ENCODE measurements around the gene KIAA1210.

The KIAA1210 gene

DNA sequence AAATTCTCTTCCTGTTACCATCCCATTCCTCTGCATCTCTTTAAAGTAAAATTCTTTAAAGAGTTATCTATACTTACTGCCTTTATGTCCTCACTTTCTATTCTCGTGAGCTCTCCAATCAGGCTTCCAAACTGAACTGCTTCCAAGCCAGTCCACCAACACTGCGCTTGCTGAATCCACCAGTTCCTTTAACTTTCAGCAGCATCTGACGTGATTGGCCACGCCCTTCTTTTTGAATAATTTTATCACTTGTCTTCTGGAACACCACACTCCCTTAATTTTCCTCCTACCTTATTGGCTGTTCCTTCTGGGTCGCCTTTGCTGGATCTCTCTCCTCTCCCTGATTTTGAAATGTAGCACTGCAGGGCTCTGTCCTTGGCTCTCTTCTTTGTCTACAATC lies at the start of gene KIAA1210:
Gene KIAA1210 (minus strand): TSS at position 163 of the 400 bp plus-strand sequence. CDS start 4,170 bp downstream, outside the sequence.
- DNase-seq (ENCODE audit: low spot score) = no peak

DNA sequence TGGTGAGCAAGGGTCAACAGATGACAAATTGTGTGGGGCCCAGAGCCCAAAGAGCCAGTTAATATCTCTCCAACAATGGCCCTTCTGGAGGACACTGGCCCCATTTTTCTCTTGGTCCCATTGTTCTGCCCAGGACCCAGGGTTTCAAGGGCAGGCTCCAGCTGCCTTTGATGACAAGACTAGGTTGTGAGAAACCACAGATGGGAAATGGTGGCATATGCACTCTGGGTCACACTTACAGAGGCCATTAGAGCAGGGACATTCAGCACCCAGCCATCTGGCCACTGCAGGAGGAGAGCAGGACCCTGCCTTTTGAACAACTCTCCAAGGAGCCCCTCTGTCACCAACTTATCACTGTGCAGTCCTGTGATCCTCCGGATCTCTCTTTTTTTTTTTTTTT lies 49.7 kb upstream of the KIAA1210 start:
- no peak for DNase-seq (ENCODE audit: low spot score)

DNA sequence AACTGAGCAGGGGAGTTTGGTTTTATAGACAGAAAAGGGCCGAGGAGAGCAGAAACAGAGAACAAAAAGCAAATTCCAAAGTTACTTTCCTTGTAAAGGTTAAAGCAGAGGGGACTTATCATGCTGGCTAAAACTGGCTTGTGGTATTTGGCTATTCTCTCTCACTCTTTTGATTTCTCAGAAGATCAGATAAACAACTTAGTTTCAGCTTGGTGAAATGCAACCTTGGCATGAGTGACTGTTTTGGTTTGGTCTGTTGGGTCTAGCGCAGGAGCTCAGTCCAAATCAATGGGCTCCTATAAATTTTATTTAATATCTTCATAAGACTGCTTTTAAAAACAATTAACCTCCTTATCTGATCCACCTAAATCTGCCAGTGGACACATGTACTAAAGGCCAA lies 47.3 kb upstream of the KIAA1210 start:
- DNase-seq (ENCODE audit: low spot score) = no peak

DNA sequence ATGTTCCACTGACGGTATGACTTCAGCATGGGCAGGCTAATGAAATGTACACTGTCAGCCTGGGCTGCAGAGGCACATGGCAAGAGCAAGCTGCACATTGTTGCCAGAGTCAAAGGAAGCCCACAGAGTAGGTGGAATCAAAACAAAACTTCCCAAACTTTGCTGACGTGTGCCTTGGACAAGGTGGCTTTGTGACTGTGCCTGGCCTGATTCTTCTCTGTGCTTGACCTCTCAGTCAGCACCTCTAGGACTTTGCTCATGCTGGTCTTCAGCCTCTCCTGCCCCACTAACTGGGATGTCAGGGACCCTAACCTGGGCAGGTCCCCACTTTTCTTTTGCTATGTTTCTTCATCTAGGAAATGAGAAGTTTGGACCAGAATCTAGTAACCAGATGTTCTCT lies 40.5 kb upstream of the KIAA1210 start:
- no peak for DNase-seq (ENCODE audit: low spot score)

DNA sequence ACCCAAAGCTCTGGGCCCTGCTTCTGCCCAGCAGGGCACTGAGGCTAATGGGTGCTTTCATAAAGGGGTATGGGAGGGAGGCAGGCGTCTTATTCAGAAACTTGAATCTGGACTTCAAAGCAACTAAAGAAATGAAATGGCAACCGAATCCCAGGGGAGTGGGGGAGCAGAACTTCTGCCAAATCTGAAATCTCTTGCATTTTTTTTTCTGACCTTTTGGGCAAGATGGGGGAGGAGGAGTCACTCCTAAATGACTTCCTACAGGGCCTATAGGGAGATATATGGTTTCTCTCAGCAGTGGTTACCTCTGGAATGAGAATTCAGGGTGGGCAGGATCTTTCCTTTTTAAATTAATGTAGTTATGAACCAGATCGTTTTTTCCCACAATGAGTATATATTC lies 30.6 kb upstream of the KIAA1210 start:
- no peak for DNase-seq (ENCODE audit: low spot score)

DNA sequence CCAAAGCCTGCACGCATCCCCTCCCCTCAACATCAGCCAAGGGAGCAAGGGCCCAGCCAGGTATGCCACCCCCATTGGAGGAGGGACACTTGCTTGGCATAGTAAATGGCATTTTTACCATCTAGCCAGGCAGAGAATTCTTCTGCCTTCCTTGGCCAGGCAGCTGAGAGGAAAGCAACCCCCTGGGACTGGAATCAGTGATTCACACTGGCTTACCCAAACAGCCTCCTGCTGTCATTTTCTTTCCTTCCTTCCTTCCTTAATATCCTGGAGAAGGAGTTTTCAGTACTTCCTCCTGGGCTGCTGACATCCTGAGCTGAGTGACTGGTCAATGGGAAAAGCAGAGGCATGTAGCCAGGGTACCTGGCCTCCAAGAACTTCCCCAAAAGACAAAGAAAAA lies 28.6 kb upstream of the KIAA1210 start:
- no peak for DNase-seq (ENCODE audit: low spot score)

DNA sequence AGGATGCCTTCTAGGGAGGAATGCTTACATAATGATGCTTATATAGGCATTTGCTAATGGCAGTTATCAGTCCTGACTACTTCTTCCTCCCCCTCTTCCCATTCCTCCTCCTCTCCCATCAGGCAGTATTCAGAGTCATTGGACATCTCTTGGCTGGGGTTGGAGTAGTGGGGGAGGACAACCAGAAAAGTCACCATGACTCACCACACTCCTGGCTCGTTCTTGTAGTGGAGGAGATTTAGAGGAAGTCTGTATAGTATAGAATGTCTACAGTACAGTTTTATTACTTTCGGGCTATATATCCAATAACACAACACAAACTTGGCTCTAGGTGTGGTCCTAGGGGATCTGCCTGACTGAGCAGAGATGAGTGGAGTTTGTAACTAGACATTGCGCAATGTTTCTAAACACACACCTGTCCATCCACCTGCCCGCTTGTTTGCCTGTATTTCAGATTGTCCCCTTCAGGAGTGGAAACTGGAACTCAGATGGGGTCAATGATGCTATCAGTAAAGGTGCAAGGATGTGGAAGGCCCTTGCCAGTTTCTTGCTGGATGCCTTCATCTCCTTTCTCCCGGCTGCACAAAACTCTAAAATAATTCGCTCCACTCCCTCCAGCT lies 27.9 kb upstream of the KIAA1210 start:
- DNase-seq (ENCODE audit: low spot score) = no peak

DNA sequence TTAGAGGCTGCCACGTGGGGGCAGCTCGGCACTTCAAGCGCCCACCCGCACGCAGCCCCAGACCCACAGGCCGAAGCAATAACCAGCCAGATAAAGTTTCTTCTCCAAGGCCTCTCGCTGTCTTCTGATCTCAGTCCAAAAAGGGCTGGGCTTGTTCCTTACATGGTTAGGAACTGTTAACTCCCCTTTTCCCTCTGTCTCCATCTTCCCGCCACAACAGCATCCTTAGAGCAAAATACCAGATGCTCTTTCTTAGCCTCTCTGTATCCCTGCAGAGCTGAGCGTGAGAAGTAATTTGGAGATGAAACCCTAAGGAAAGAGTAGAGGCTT lies 23.4 kb upstream of the KIAA1210 start:
- no peak for DNase-seq (ENCODE audit: low spot score)

DNA sequence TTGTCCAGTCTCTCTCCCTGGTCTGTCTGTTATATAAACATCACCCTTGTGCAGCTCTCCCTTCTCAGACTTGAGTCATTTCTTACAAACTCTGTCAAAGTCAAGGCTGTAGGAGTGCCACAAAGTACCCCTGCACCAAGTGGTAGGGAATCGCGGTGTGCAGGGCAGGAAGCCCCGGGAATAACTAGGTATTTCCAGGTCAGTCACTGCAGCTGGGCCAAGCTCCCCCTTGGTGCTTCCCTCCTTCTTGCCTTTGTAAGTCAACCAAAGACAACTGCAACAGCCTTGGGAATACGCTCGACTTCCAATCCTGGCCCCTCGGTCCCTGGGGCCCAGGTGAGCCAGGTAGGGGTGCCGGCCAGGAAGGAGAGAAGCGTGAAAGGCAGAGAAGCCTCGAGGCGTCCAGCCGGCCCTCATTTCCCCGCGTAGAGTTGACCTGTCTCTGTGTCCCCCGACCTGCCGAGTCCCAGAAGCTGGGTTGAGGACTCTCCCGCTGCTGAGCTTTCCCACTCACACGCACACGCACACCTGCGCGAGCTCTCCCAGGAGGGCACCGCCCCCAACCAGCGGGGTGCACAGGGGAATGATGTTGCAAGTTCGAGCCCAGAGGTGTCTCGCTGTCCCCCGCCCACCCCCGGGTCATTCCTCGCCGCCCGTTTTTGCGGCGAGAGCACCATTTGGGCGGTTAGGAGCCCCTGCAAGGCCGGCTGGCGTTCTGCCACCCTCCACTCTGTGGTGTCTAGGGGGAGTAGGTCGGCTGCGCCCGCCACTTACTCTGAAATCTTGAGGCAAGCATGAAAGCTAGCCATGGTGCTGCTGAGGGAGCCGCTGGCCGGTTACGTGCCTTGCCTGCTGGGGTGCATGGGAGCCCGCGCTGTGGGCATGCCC lies 22.8 kb upstream of the KIAA1210 start:
- DNase-seq (ENCODE audit: low spot score) = no peak

DNA sequence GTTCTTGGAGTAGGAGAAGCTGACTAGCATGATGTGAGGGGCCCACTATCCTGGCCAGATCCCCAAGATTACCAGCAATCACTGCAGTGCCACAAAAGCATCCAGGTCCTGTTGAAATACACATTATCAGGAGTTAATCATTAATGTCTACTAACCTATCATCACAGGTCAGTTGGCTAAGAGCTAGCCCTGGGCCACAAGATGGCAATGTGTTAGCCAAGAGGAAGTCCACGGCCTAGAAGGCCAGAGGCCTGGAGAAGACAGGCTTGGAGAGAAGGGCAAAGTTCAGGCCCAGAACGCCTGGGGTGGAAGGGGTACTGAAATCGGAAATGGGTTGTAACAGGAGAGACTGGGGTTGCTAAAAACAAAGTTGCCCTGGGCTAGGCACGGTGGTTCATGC lies 19.9 kb upstream of the KIAA1210 start:
- no peak for DNase-seq (ENCODE audit: low spot score)

DNA sequence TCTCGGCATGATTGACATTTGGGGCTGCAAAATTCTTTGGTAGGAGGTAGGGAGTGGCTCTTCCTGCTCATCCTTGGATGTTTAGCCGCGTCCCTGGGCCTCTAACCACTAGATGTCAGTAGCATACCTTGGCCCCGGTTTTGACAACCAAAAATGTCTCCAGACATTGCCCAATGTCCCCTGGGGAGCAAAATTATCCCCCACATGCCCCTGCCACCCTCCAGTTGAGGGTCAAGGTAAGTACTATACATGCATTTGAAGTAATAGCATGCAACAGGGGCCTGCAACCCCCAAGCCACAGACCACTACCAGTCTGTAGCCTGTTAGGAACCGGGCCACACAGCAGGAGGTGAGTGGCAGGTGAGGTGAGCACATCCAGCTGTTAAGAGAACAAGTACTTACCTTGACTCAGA lies 17.6 kb upstream of the KIAA1210 start:
- no peak for DNase-seq (ENCODE audit: low spot score)

DNA sequence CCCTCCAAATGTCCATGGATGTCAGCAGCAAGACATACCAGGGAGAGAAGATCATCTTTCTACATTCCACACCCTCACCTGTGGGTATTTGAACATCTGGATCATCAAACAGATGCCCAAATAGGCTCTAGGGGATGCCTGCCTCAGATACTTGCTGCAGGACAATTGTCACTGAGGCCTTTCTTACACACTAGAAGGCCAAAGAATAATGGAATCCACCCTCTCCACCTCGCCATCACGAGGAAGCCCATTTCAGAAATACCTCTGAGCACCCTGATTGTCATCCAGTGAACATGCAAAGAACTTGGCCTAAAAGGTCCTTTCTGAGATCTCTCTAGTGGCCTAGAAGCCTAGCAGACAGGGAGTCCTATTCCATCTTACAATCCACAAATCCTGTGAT lies 6.9 kb upstream of the KIAA1210 start:
- DNase-seq (ENCODE audit: low spot score) = no peak

DNA sequence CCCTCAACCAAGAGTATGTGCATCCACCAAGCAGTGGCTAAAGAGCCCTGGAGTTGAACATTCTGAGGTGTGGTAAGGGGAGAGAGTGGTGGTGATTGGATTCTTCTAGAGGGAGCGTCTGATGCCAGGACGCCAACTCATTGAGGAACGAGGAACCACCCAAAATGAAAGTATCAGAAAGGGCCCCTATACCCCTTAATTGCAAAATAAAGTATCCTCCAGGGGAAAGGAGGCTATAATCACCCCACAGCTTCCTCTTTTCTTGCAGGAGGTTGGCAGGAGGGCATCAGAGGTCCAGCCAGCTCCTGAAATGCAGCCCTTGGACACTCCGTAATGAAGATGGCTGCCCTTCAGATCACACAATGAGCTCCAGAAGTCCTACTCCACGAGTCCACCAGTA lies 5.3 kb upstream of the KIAA1210 start:
- no peak for DNase-seq (ENCODE audit: low spot score)

DNA sequence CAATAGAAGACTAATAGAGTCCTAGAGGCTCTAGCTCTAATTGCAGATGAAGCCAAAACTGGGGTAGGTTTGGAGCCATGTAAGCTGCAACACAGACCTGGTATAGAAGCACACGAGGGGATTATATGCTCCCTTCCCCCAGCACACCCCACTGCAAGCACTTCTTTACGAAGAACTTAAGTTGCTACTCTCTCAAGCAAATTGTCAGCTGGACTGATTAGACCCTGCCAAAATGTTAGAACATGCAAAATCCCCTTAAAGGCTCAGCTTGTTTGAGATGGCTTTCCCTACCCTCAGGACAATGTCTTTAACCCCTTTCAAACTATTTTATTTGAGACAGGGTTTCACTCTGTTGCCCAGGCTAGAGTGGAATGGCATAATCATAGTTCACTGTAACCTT lies 4.7 kb upstream of the KIAA1210 start:
- DNase-seq (ENCODE audit: low spot score) = no peak

DNA sequence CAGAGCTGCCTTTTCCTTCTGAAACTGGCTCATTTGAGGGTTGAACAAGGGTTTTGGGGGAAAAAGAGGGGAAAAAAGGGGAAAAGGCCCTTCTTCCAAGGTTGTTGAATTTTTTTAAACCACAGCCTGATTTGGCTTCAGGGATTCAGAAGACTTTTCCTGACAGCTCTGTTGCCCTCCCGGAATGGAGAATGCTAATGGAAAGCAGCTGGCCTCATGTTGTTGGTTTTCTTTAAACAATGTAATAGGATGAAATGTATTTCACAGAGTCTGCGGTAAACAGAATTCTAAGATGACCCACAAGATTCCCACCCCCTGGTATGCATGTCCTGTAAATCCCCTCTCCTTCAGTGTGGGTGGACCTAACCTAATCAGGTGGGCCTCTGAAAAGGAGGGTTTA lies 3.3 kb upstream of the KIAA1210 start:
- DNase-seq (ENCODE audit: low spot score) = no peak

DNA sequence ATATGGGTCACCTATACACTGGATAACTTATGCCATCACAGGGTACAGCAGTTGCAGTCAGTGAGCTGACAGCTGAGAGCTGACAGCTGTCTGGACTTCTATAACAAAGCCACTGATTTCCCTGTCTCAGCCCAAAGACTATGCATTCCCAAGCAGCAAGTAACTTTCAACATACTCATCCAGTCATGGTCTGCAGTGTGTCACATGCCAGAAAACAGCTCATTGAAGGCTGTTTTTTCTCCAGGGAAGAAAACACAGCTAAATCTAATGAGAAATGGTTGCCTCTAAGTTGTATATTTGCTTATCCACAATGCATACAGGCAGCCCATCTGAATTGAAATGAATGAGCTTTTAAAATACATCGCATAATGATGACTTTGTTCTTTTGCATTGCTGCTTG lies 6.3 kb downstream of the KIAA1210 start:
- no peak for DNase-seq (ENCODE audit: low spot score)

DNA sequence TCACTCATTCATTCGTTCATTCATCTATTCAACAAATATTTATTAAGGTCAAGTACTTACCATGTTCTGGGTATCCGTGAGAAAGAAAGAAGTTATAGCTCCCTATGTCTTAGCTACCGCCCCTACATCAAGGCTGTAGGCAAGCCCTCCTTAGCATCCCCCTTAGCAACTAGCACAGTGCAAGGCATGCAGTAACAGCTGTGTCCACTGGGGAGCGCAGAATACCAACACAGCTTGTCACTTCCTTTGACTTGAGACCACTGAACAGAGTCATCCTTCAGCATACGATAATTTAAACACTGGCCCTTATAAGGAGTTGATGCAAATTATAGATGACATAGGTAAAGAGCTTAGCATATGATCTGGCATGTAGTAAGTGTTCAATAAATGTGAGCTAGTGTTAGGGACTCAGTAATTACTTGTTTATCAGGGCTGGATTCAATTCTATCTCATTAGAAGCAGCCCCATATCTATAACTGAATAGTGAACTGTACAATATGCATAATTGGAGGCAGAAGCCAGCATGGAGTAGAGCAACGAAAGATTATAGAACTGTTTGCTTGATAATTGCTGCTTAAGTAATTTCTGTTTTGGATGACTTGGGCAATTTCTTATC lies 8.7 kb downstream of the KIAA1210 start:
- DNase-seq (ENCODE audit: low spot score) = peak; percentile 4

DNA sequence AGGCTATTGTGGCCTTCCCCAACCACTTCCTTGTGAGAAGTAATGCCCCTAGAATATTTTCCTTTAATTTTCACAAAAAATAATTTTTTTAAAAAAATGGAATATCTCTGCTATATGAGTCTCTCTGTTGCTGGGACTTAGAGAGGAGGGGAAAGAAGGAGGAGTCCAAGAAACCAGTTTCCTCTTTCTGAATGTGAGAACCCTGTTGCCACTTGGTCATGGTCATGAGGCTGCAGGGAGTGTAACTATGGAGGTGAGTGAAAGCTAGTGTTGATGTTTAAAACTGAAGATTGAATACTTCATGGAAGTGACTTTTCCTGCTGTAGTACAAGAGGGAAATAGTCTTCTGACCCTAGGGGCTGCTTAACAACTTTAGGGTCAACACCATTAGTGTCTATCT lies 20.4 kb downstream of the KIAA1210 start:
- DNase-seq (ENCODE audit: low spot score) = no peak

DNA sequence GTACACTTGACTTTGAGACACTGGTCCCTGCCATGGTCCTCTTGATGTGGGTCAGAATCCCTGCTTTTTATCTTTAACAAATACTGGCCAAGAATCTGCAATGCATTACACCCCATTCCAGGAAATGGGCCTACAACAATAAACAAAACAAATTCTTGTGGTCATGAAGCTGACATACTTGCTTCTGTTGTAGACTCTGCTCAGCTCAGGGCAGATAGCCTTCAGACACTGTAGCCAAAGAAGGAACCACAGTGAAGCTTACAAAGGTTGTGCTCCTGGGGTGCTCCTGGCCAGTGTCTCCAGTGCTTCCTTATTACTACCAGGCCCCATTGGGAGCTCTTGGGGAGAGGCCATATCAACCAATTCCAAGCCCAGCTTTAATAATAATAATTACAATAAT lies 21.8 kb downstream of the KIAA1210 start:
- no peak for DNase-seq (ENCODE audit: low spot score)

DNA sequence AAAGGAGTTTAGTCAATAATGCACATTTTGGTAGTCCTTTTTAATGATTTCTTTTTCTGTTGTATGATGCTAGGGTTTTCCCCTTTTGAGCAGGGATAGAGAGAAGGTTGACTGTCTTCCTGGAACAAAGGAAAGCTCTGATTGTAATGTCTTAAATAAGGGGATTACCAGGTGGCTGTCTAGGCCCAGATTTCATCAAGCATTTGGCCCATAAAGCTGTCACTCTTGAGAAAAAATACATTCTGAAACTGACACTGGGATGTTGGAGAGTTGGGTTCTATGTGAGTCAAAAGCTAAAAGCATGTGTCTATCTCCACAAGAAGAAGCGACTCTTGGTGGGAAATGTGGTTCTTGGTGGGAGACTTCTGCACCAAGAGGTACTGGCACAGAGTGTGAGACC lies 26.4 kb downstream of the KIAA1210 start:
- DNase-seq (ENCODE audit: low spot score) = no peak

DNA sequence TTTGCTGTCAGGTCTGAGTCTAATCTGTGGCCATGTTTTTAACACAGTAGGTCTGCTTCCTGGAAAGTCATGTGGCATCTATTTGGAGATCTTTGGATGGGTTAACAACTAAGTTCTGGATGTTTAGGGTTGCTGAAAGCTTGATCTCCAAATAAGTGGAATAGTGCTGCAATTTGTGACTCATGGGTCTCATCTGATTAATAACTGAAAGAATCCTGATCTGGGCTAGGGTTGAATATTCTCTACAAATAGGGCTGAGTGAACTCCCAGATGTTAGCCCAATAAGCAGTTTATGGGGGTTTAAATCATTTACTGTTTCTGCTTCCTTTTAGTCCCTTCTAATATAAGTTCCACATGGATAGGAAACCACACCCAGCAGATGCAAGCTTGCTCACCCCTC lies 31.7 kb downstream of the KIAA1210 start:
- DNase-seq (ENCODE audit: low spot score) = no peak

DNA sequence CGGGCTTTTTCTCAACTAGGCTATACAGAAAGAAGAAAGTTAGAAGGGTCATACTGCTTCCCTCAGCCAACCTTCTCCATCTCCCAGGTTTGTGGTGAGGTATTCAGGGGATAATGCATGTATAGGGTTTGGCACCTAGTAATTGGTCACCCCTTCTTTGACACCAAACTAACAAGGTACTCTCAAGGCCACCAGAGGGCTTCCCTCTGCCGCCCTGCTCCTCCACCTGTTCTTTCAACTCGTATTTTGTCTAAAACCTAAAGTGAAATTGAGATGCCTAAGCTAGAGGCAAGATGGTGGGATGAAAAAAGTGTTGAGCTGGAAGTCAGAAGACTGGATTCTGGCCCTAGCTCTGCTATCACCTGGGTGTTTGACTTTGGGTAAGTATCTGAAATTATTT lies 32.8 kb downstream of the KIAA1210 start:
- DNase-seq (ENCODE audit: low spot score) = no peak

DNA sequence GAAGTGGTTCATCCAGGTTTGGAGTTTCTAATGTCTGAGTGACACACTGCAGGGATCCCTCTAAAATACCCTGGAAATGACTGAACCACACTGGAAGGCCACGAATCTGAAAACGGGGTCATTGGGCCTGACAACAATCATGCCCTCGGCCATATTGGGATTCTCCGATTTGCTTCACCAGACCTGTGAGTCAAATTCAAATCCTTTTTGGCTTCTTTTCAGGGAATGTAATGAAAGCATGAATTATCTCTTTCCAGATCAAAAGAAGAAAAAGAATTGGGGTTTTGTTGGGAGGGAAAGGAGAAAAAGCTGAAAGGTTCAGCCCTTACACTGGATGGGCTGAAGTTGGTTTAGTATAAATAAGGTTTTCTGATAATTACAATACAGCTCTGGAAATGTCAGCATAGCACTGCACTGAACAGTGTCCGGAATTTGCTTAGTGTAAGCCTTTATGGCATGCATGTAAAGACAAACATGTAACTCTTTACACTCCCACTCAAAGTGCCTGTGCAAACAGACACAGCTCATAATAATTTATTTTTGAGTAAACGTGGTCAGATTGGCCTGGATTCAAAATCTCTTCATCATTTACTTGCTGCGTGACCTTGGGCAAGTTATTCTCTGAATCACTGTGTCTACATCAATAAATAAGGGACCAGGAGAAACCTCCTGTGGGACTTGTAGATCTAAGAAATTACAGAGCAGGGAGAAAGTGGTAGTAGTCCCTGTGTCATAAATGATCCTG lies 33.4 kb downstream of the KIAA1210 start:
- DNase-seq (ENCODE audit: low spot score) = no peak

Data from hematopoietic multipotent progenitor cell treated with erythropoietin and hydrocortisone succinate and interleukin-3 and kit ligand, for 17 days (in vitro differentiated cells).